Fibroblast of skin of left biceps (primary cell): Measurements from ENCODE around the gene HIPK3.
"Not testable (repeated sequence)": the region's sequence is repeated elsewhere in the genome, so short reads cannot be mapped to it uniquely, and the experiment has no call there.

Source experiments
- DNase-seq, 2 experiments: peaks; one replicate each; pipeline ENCODE4 v3.0.0-alpha.2; 2013; ENCODE audit warnings: low read depth in 2 of 2

HIPK3 gene

DNA sequence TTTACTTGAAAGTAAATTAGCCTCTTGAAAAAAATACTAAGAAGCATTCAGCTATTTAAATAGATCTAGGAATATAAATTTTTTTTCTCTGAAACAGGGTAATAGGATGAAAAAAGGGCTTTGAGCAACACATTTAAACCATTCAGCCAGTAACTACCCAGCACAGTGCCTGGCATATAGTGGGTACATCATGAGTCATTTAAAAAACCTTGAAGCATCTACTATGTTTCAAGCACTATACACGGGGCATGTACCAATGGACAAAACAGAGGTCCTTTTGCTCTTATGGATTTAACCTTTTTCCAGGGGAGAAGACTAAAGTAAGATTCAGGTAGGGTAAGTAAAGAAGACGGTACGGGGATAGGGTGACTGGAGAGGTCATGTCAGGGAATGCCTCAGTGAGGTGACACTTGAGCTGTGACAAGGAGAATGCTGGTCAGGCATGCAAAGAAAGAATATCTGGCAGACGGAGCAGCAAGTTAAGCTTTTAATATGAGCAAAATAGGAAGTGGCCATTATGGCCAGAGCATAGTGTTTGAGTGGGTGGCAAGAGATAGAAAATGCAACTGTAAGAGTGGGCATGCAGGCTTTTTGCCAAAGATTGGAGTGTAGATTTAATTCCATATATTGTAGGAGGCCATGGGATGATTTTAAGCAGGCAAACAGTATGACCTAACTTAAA is 101.1 kb downstream of the HIPK3 start:
- no peak for DNase-seq

- no peak for DNase-seq
These were observed 103.5 kb downstream of the HIPK3 start for GRCh38 chr11:33360642-33361041.

DNA sequence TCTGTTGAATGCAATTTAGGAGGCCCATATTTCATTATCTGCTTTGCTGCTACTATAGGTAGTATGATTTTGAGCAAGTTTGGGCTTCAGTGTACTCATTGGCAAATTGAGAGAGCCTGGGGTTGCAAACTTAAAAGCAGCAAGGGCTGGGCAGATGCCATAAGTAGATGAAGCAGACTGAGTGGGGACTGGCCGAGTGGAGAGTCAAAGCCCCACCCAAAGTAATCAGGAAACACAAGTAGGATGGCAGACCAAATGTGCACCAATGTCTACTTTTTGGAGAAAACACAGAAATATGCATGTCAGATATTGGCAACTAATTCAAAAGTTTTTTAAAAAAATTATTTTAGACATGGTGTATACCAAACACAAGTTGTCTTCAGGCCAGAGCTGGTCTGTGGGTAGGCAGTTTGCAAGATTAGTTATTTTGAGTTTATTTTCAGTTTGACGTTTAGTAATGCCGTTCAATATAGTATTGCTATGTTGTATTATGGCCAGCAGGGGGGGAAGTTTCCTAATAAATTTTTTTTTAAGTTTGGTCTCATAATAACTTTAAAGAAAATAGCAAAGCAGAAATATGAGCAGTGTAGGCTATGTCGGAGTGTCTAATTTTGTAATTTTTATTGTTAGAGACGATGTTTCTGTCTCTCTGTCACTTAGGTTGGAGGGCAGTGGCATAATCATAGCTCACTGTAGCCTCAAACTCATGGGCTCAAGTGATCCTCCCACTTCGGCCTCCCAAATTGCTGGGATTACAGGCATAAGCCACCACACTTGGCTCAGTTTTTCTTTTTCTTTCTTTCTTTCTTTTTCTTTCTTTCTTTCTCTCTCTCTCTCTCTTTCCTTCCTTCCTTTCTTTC is 105.1 kb downstream of the HIPK3 start:
- peak; percentile 21 to 28 for DNase-seq

DNA sequence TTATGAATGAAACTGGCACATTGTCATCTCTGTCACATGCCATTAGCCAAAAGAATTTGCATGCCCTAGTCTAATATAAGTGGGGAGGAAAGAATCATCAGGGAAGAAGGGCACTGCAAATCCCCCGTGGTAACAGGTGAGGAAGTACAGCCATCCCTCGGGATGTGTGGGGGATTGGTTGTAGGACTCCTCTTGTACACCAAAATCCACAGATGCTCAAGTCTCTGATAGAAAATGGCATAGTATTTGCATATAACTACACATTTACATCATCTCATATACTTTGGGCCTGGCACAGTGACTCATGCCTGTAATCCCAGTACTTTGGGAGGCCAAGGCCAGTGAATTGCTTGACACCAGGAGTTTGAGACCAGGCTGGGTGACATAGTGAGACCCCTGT is 109.7 kb downstream of the HIPK3 start:
- DNase-seq, result no peak

DNA sequence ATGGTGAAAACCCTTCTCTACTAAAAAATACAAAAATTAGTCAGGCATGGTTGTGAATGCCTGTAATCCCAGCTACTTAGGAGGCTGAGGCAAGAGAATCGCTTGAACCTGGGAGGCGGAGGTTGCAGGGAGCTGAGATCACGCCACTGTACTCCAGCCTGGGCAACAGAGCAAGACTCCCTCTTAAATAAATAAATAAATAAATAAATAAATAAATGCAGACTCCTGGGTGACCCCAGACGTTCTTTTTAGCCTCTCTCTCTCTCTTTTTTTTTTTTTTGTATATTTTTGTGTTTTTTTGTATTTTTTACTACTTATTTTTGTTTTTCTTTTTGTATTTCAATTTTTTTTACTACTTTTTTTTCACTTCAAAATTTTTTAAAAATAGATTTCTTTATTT is 111.3 kb downstream of the HIPK3 start:
- not testable (repeated sequence) for DNase-seq

DNA sequence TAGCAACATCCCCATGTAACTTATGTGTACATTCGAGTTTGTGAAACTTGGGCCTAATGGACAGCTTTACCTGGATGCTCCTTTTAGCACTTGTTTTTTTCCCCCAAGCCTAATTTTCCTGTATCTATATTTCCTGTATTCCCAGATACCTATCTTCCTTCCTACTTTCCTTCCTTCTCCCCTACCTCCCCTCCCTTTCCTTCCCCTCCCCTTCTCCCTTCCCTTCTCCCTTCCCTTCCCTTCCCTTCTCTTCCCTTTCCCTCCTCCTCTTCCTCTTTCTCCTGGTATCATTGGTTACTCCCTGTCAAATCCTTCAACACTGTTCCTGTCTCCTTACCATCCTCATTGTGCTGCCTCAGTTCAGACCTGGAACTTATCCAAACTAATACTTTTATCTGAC is 111.8 kb downstream of the HIPK3 start:
- DNase-seq, result no peak

- no peak for DNase-seq
These were observed 116.5 kb downstream of the HIPK3 start for GRCh38 chr11:33373636-33374035.

GRCh38 chr11:33375236-33375635 is 118.1 kb downstream of the HIPK3 start:
- DNase-seq, result no peak

DNA sequence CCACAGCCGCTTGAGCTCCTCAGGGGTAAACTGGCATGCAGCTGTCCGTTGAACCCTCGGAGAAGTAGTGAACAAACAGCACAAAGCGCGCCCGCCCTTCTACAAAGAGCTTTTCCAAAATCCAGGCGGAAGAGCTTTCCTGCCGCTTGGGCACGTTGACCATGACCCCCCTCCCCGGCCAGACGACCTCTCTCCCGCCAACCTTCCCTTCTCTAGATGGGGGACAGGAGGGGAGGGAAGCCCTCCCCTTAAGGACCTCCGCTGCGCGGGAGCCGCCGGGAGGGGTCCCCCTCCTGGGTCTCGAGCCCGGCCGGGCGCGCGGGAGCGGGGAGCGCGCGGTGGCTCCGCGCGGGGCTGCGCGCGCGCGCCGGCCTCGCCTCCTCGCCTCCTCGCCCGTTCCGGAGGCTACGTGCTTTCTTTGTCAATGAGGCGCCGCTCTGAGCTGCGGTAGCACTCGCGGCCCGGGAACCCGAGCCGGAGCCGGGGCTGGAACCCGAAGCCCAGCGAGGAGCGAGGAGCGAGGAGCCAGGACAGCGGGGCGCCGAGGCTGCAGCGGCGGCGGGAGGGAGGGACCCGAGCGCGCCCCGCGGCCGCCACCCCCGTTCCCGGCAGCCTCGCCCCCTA is 118.6 kb downstream of the HIPK3 start, which contains the start of gene KIAA1549L:
Gene KIAA1549L, plus strand, starts transcription at position 421 of the 624 bp plus-strand sequence.
- no peak for DNase-seq

DNA sequence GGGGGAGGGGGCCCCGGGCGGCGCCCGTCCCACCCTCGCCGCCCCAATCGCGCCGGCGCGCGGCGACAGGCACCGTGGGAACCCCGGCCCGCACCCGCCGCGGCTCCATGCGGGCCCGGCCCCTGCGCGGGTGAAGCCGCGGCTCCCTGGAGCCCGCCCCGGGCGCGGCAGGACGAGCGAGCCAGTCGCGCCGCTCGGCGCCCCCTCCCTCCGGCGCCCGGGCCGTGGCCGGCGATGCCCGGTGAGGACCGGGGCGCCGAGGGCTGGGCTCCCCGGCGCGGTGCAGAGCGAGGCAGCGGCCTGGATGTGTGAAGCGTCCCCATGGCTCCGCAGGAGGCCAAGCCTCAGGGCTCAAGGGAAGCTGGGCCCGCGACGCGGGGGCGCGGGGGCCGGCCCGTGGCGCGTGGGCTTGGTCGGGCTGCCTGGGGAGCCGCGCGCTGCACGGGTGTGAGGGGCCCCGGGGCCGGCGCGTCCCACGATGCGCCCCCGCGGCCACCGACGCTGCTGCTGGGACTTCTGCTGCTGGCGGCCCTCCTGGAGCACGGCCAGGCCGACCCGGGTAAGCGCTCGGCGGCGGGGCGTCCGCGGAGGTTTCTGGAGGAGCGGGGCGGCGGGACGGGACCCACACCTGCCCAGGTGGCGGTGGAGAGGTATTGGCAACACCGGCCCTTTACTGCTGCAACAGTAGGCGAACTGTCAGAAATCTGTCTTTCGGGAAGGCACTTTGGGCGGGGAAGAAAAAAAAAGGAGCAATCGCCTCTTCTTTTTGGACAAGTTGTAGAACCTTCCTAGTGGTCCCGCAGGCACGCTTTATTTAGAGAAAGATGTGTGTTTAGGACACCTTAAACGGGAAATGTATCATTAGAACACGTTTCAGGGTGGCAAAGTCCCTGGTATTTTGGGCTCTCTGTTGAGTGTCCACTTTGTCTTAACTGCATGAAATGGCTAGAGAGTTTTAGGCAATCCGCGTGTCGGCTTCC is 119.4 kb downstream of the HIPK3 start:
- DNase-seq, result no peak

DNA sequence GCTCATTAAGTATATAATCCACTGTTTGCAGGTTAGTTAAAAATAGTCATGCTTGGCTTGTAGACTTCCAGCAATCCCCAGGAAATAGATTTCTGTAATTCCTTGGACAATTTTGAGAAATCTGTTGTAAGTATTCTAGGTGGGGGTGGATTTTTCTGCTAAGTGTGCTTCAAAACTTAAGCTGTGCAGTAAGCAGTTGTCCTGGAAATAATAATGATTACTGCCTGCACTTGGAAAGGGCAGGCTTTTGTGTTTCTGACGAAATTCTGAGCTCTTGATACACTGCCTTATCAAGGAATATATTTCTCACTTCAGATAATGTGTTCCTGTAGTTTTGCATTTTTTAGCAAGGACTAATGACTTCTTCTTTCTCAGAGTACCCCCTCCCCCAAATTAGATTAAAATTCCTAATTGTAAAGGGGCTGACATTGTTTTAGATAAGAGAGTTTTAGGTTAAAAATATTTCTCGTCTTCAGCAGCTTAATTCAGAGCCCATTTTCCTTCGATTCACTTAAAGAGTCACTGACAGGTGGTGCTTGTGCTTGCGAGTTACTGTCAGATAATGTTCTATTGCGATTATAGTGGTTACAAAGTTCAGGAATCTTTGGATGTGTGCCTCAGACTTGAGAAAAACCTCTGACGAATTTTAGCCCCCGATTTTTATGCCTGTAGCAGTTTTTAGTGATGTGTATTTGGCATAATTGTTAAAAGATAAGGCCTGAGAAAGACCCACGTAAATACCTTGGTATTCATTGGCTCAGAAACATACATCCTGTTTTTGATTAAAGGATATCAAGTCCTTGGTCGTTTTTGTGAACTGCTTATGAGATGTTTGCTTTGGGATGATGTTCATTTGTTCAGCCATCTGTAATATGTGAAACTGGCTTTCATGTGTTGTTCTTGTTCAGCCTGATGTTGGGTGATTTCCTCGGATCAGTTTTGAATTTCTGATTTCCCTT is 120.5 kb downstream of the HIPK3 start:
- DNase-seq, result peak; percentile 37 to 45

- no peak for DNase-seq
These were observed 122.8 kb downstream of the HIPK3 start for GRCh38 chr11:33379947-33380346.

- DNase-seq, result no peak
These were observed 126.1 kb downstream of the HIPK3 start for GRCh38 chr11:33383075-33383919.

DNA sequence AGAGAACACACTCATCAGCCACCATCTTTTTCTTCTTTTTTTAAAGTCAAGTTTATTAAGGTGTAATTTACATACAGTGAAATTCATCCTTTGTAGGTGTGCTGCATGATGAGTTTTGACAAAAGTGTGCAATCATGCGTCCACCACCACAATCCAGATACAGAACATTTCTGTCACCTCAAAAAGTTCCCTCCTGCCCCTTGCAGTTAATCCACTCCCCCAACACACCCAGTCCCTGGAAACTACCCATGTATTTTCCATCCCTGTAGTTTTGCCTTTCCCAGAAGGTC is 126.7 kb downstream of the HIPK3 start:
- DNase-seq, result no peak

- no peak for DNase-seq
These were observed 127.0 kb downstream of the HIPK3 start for GRCh38 chr11:33384220-33384619.

GRCh38 chr11:33387581-33387980 is 130.4 kb downstream of the HIPK3 start:
- no peak for DNase-seq

- DNase-seq, result no peak
These were observed 130.8 kb downstream of the HIPK3 start for GRCh38 chr11:33387996-33388395.

DNA sequence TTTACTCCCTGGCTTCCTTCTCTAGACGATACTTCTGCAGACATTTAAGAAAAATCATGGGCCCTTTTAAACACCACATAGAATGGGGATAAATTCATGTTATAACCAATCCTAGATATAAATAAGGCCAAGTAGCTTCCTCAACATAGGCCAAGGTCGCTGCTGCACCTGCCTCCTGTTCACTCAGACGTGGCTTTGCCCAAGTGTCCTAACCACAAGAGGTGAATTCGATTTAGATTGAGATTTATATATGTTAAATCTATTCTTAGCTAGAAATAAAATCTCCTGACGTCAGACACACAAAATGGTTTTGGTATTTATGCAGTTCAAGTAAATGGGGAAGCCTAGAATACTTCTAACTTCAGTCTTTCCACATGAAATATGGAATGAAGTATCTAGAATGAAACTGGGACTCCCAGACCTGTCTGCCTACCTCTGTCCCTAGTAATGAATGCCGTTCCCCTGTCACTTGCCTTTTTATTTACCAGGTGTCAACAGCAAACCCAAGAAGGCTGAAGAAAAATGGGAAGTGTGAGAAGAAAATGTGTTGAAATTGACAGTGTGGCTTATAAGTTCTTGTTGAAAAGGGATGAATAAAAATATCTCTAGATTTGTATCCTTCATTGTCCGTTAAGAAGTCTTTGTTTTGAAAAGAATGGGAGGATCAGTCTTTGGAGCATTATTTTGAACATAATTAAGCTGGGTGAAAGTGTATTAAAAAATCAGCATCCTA is 131.8 kb downstream of the HIPK3 start:
- no peak for DNase-seq

GRCh38 chr11:33389635-33390034 is 132.5 kb downstream of the HIPK3 start:
- DNase-seq, result no peak
